HepG2 (cell line): Measurements from ENCODE around the gene TRIM44.

ENCODE experiments used
- ARNT ChIP-seq: fragments of 450-650 bp; IDR thresholded peaks from 2 replicates; pipeline ENCODE4 v1.6.1; 2017
- CEBPB ChIP-seq: IDR thresholded peaks from 2 replicates; pipeline ENCODE4 v1.6.1; 2011; ENCODE audit warnings: low read depth, low read length, improper control_type of control experiment, borderline replicate concordance
- MAFG ChIP-seq: sonication (generic); formaldehyde crosslinking; IDR thresholded peaks from 2 replicates; pipeline ENCODE4 v1.5.1; 2020; ENCODE audit warnings: mild to moderate bottlenecking, missing genetic modification reagents
- MAZ ChIP-seq, 2 experiments: sonication (generic) in 1 of 2; formaldehyde crosslinking in 1 of 2; IDR thresholded peaks; 2 replicates each; pipeline versions ENCODE4 v1.5.0 to v1.6.1; 2012 to 2020; ENCODE audit warnings: low read depth in 2 of 2, mild to moderate bottlenecking in 2 of 2, borderline replicate concordance in 1 of 2, improper control_type of control experiment in 1 of 2, low read length in 1 of 2, missing genetic modification reagents in 1 of 2, moderate library complexity in 1 of 2
- PPARG ChIP-seq: conservative IDR thresholded peaks from 2 replicates; pipeline ENCODE4 v1.6.1; 2016; ENCODE audit warnings: missing biosample characterization, missing genetic modification reagents
- PRDM10 ChIP-seq: sonication (generic); formaldehyde crosslinking; IDR thresholded peaks from 2 replicates; pipeline ENCODE4 v1.4.0; 2020; ENCODE audit warnings: low read depth, missing genetic modification reagents
- RBM22 ChIP-seq: fragments of 200-400 bp; formaldehyde crosslinking; optimal IDR thresholded peaks from 2 replicates; pipeline ENCODE3; 2017; ENCODE audit warnings: mild to moderate bottlenecking, low read length, moderate library complexity
- RFX5 ChIP-seq: IDR thresholded peaks from 2 replicates; pipeline ENCODE4 v1.6.1; 2011; ENCODE audit warnings: low read depth, low read length, improper control_type of control experiment
- SIN3B ChIP-seq: fragments of 150-350 bp; IDR thresholded peaks from 2 replicates; pipeline ENCODE4 v1.6.1; 2014; ENCODE audit warnings: low read length
- ZNF350 ChIP-seq: sonication (generic); formaldehyde crosslinking; IDR thresholded peaks from 2 replicates; pipeline ENCODE4 v1.4.0; 2020; ENCODE audit warnings: mild to moderate bottlenecking, low read depth, missing genetic modification reagents, borderline replicate concordance

GRCh38 chr11:35617316-35617686, 45.3 kb upstream of the TRIM44 start:
- TF ChIP-seq ZNF350 (CRISPR knock-in tag) (no peak), PPARG (no peak), MAZ (IDR thresholded peaks at IDR 0.05; ENCODE audit: borderline replicate concordance, low read depth, low read length) (no peak), MAZ (CRISPR knock-in tag; IDR thresholded peaks at IDR 0.05; ENCODE audit: low read depth) (no peak), RFX5 (no peak), SIN3B (no peak), PRDM10 (CRISPR knock-in tag) (no peak), CEBPB (no peak), RBM22 (no peak), ARNT (no peak), MAFG (CRISPR knock-in tag) (no peak)
